Measurements from ENCODE around the gene MMEL1.
"Not testable (repeated sequence)": the region's sequence is repeated elsewhere in the genome, so short reads cannot be mapped to it uniquely, and the experiment has no call there.

Gene MMEL1

GRCh38 chr1:2632561-2633361, at the start of gene MMEL1:
TSS of gene MMEL1 (minus strand) at chr1:2633016. CDS start at chr1:2629484, 3,532 bp downstream.
- DNase-seq, result no peak

- DNase-seq, result not testable (repeated sequence)
These were observed 43.9 kb upstream of the MMEL1 start for GRCh38 chr1:2676726-2677125.

GRCh38 chr1:2671656-2672055, 38.8 kb upstream of the MMEL1 start:
- DNase-seq, result not testable (repeated sequence)

GRCh38 chr1:2659806-2660205, 27.0 kb upstream of the MMEL1 start:
- DNase-seq, result not testable (repeated sequence)

DNA sequence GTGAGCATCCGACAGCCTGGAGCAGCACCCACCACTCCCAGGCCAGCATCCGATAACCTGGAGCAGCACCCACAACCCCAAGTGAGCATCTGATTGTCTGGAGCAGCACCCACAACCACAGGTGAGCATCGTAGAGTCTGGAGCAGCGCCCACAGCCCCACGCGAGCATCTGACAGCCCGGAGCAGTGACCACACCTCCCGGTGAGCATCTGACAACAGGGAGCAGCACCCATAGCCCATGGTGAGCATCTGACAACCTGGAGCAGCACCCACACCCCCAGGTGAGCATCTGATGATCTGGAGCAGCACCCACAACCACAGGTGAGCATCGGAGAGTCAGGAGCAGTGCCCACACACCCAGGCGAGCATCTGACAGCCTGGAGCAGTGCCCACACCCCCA, 25.1 kb upstream of the MMEL1 start:
- not testable (repeated sequence) for DNase-seq

GRCh38 chr1:2657124-2657523, 24.3 kb upstream of the MMEL1 start:
- not testable (repeated sequence) for DNase-seq

DNA sequence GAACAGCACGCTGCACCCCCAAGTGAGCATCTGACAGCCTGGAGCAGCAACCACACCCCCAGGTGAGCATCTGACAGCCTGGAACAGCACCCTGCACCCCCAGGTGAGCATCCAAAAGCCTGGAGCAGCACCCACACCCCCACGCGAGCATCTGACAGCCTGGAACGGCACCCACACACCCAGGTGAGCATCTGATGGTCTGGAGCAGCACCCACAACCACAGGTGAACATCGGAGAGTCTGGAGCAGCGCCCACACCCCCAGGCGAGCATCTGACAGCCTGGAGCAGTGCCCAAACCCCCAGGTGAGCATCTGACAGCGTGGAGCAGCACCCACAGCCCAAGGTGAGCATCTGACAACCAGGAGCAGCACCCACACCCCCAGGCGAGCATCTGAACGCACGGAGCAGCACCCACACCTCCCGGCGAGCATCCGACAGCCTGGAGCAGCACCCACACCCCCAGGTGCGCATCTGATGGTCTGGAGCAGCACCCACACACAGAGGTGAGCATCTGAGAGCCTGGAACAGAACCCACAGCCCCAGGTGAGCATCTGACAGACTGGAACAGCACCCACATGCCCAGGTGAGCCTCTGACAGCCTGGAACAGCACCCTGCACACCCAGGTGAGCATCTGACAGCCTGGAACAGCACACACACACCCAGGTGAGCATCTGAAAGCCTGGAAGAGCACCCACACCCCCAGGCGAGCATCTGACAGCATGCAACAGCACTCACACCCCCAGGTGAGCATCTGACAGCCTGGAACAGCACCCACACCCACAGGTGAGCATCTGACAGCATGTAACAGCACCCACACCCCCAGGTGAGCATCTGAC, 23.0 kb upstream of the MMEL1 start:
- DNase-seq, result not testable (repeated sequence)

DNA sequence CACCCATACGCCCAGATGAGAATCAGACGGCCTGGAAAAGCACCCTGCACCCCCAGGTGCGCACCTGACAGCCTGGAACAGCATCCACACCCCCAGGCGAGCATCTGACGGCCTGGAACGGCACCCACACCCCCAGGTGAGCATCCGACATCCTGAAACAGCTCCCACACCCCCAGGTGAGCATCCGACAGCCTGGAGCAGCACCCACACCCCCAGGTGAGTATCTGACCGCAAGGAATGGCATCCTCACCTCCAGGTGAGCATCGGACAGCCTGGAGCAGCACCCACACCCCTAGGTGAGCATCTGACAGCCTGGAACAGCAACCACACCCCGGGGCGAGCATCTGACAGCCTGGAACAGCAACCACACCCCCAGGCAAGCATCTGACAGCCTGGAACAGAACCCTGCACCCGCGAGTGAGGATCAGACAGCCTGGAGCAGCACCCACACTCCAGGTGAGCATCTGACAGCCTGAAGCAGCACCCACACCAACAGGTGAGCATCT, 21.7 kb upstream of the MMEL1 start:
- DNase-seq, result not testable (repeated sequence)

DNA sequence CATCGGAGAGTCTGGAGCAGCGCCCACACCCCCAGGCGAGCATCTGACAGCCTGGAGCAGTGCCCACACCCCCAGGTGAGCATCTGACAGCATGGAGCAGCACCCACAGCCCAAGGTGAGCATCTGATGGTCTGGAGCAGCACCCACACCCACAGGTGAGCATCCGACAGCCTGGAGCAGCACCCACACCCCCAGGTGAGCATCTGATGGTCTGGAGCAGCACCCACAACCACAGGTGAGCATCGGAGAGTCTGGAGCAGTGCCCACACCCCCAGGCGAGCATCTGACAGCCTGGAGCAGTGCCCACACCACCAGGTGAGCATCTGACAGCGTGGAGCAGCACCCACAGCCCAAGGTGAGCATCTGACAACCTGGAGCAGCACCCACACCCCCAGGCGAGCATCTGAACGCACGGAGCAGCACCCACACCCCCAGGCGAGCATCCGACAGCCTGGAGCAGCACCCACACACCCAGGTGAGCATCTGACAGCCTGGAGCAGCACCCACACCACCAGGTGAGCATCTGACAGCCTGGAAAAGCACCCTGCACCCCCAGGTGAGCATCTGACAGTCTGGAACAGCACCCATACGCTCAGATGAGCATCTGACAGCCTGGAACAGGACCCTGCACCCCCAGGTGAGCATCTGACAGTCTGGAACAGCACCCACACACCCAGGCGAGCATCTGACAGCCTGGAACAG, 21.1 kb upstream of the MMEL1 start:
- DNase-seq, result not testable (repeated sequence)

- DNase-seq, result not testable (repeated sequence)
These were observed 20.2 kb upstream of the MMEL1 start for GRCh38 chr1:2652926-2653571.

DNA sequence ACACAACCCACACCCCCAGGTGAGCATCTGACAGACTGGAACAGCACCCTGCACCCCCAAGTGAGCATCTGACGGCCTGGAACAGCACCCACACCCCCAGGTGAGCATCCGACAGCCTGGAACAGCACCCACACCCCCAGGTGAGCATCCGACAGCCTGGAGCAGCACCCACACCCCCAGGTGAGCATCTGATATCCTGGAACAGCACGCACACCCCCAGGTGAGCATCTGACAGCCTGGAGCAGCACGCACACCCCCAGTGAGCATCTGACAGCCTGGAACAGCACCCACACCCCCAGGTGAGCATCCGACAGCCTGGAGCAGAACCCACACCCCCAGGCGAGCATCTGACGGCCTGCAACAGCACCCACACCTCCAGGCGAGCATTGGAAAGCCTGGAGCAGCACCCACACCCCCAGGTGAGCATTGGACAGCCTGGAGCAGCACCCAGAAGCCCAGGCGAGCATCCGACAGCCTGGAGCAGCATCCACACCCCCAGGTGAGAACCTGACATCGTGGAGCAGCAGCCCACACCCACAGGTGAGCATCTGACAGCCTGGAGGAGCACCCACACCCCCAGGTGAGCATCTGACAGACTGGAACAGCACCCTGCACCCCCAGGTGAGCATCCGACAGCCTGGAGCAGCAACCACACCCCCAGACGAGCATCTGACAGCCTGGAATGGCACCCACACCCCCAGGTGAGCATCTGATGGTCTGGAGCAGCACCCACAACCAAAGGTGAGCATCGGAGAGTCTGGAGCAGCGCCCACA, 19.5 kb upstream of the MMEL1 start:
- DNase-seq, result not testable (repeated sequence)

DNA sequence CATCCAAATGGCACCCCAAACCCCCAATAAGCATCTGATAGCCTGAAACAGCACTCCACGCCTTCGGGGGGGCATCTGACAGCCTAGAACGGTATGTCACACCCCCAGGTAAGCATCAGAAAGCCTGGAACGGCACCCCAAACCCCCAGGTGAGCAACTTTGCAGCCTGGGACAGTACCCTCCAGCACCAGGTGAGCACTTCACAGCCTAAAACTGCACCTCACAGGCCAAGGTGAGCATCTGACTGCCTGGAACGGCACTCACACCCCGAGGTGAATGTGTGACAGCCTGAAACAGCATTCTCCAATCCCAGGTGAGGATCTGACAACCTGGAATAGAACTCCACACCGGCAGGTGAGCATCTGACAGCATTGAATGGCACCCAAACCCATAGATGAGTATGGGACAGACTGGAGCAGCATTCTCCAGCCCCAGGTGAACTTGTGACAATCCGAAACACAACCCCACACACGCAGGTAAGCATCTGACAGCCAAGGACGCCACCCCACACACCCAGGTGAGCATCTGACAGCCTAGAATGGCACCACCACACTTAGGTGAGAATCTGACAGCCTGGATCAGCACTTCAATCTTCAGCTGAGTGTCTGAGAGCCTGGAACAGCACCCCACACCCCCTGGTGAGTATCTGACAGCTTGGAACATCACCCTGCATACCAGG, 18.3 kb upstream of the MMEL1 start:
- DNase-seq, result peak; percentile 2

DNA sequence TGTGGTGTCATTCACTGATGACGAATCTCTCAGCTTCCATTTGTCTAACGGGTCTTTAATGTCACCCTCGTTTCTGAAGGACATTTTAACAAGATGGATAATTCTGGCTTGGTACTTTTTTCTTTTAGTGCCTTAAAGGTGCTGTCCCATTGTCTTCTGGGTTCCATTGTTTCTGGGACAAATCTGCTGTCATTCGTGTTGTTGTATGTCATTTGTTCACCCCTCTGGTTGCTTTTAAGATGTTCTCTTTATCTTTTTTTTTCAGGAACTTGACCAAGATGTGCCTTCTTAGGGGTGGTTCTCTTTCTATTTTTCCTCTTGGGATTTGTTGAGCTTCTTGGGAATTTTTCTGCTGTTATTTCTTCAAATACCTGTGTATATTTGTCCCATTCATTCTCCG, 14.0 kb upstream of the MMEL1 start:
- DNase-seq, result no peak

DNA sequence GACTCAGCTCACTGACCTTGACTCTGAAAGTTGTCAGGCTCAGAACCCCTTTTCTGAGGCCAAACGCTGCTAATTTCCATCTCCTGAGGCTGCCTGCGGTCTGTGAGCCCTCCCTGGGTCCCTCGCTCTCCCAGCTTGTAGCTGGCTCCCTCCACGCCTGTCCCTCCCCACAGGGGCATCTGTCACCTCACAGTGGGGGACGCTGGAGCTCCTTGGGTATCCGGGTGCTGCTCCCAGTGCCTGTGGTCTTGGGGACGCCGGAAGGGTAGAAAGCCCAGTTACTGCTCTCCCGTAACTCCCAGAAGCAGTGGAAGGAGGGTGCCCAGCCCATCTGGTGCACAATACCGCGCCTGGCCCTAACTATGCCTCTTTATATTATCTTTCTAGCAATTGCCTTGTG, 13.0 kb upstream of the MMEL1 start:
- DNase-seq, result no peak

- no peak for DNase-seq
These were observed 12.3 kb upstream of the MMEL1 start for GRCh38 chr1:2645143-2645542.

GRCh38 chr1:2644591-2645101, 11.8 kb upstream of the MMEL1 start:
- no peak for DNase-seq

- DNase-seq, result no peak
These were observed 11.4 kb upstream of the MMEL1 start for GRCh38 chr1:2644171-2644570.

DNA sequence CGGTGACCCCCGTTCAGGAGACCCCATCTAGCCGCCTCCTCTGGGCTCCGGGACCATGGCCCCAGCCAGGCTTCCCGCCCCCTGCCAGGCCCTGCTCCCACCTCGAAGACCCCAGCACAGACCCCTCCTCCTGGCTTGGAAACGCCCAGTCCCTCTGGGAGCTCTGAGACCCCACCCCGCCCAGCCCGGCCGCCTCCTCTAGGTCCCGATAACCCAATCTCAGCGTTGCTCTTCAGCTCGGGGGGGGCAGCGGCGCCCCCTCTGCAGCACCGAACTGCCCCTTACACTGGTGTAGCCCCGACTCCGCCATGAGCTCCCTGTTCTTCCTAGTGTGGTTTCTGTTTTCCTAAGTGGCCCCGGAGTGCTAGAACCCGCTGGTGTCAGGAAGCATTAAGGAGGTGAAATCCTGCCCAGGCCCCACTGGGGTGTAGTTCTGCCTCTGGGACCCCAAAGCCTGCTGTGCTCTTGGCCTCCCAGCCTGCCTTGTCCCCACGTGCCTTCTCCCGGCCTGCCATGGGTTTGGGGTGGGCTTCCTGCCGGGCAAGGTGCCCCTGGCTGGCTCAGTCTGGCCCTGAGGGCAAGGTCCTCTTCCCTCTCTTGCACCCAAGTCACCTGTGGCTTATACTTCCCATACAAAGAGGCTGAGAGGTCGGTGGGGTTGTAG, 10.7 kb upstream of the MMEL1 start:
- no peak for DNase-seq

DNA sequence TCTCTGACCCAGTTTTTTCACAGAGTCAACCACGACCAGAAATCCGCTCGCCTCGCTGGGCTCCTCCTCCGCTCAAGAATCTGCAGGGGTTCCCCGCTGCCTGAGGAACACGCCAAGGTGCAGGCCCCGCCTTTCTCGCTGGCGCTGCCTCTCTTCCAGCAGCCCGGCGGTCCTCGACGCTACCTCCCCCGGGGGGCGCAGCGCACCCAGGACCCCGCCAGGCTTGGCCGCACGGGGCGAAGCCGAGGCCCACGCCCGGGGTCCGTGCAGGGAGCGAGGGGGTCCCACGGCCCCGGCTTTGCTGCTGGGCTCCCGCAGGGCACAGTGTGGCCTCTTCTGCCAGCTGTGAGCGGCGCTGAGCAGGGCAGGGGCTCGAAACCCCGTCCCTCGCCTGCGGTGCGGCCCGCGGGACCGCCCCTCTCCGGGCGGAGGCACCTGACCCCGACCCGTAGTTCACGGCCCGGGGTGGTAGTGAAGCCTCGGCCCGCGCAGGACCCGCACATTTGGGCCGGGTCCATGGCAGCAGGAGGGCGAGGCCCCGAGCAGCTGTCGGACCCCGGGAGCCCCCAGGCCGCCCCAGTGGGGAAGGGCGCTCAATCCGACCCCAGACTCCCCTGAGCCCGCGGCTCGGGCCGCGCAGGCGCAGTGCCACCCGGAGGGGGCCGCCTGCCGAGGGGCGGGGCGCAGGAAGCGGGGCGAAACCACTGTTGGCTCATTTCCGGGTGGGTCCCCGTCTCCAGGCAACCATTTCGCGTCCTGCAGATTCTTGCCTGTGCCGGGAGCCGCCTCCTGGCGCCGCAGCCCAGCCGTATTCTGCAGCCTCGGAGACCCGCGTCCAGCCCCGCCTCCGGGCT, 10.0 kb upstream of the MMEL1 start:
- peak; percentile 95 for DNase-seq

Measured in left hindlimb (tissue), 1 donor.